Measurements from ENCODE around the gene DLG2.

DLG2 gene

DNA sequence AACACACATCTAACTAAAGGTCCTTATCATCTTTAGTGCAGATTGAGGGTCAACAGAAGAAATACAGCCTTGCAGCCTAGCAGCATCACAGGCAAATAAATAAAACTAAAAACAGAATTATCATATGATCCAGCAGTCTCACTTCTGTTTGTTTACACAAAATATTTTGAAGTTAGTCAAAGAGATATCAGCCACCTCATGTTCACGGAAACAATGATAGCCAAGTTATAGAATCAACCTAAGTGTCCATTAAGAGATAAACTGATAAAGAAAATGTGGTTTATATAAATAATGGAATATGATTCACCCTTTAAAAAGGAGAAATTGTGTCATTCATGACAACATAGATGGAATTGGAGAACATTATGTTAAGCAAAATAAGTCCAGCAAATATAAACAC is 1602.9 kb downstream of the DLG2 start:
- Mint-ChIP-seq H3K4me3 (no peak overlapping the region), H3K4me1 (no peaks in the 10 kb centered on the region), H3K27ac (no peak overlapping the region), H3K27me3 (no peaks in the 10 kb centered on the region), H3K9me3 (peaks cover 0 to 1% of the 10 kb centered on the region in 2 donors), H3K36me3 (no peaks in the 10 kb centered on the region)
- ATAC-seq (replicated peaks), result no peak
- DNase-seq, result no peak

- H3K9me3 Mint-ChIP-seq, result no peaks in the 10 kb centered on the region
- no peaks in the 10 kb centered on the region for H3K27me3 Mint-ChIP-seq
- H3K4me3 Mint-ChIP-seq, result no peak overlapping the region
- no peaks in the 10 kb centered on the region for H3K36me3 Mint-ChIP-seq
- no peaks in the 10 kb centered on the region for H3K4me1 Mint-ChIP-seq
- ATAC-seq (replicated peaks) (no peak), DNase-seq (no peak)
- no peak overlapping the region for H3K27ac Mint-ChIP-seq
Measured at GRCh38 chr11:84022695-84023094, 1604.4 kb downstream of the DLG2 start.

DNA sequence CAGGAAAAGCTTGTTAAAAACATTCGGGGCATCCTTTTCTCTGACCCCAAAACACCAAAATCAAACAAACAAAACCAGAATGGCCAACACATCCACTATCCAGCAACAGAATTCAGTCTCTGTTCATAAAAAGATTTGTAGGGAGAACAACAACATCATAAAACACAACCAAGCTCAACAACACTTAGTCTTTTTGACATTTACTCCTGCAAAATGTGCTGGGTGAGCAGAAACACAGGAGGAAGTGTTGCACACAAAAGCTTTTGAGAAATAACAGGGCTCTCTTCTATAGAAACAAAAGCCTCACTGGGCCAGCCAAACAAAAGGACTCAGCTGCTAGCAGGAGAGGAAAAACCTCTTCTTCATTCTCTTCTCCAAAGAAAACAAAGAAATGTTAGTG is 1604.9 kb downstream of the DLG2 start:
- H3K36me3 Mint-ChIP-seq, result no peaks in the 10 kb centered on the region

GRCh38 chr11:84021291-84021690 is 1605.9 kb downstream of the DLG2 start:
- H3K4me3 Mint-ChIP-seq, result no peak overlapping the region
- ATAC-seq (replicated peaks), result no peak
- no peaks in the 10 kb centered on the region for H3K4me1 Mint-ChIP-seq
- no peaks in the 10 kb centered on the region for H3K9me3 Mint-ChIP-seq
- no peaks in the 10 kb centered on the region for H3K36me3 Mint-ChIP-seq
- DNase-seq, result no peak
- H3K27me3 Mint-ChIP-seq, result no peaks in the 10 kb centered on the region
- H3K27ac Mint-ChIP-seq, result no peak overlapping the region

More for the DNA sequence above, 1604.9 kb downstream of the DLG2 start:
- Mint-ChIP-seq H3K9me3 (no peaks in the 10 kb centered on the region), H3K27me3 (no peaks in the 10 kb centered on the region), H3K27ac (no peak overlapping the region), H3K4me3 (no peak overlapping the region), H3K4me1 (no peaks in the 10 kb centered on the region)
- no peak for DNase-seq
- ATAC-seq (replicated peaks), result no peak

GRCh38 chr11:84019571-84020194 is 1607.5 kb downstream of the DLG2 start:
- Mint-ChIP-seq H3K4me3 (no peak overlapping the region), H3K27me3 (no peaks in the 10 kb centered on the region), H3K36me3 (no peaks in the 10 kb centered on the region), H3K27ac (no peak overlapping the region), H3K9me3 (no peaks in the 10 kb centered on the region), H3K4me1 (no peaks in the 10 kb centered on the region)
- DNase-seq (no peak), ATAC-seq (replicated peaks) (no peak)

GRCh38 chr11:84014539-84014938 is 1612.6 kb downstream of the DLG2 start:
- Mint-ChIP-seq H3K4me3 (no peak overlapping the region), H3K4me1 (no peaks in the 10 kb centered on the region), H3K36me3 (no peaks in the 10 kb centered on the region), H3K27ac (no peak overlapping the region), H3K27me3 (no peaks in the 10 kb centered on the region), H3K9me3 (no peaks in the 10 kb centered on the region)
- ATAC-seq (replicated peaks) (no peak), DNase-seq (no peak)

DNA sequence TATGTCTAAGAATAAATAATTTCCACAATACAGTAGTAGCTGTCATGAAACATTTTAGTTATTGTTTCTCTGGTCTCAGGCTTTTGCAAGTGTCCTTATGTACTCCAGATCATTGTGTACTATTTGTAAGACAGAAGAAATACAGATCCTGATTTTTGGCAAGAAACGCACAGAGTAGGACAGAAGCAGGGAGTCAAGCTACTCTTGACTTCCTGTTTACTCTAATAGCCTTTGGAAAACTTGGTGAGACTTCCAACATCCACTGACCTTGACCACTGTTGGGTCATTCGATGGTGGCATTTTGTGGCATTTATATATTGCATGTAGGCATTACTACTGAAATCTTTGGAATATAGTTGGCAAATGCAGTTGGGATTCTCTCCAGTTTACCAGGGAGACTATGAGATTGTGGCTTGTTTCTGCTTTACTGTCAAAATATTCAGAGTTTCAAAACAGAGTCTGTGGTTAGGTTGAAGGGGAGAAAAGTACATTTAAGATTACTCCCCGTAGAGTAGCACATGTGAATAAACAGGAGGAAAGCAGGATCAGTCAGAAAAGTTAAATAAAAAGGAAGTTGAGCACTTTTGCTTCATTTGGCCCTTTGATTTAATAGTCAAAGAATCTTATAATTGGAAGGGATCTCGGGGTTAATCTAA is 1614.8 kb downstream of the DLG2 start:
- no peak overlapping the region for H3K27ac Mint-ChIP-seq
- no peaks in the 10 kb centered on the region for H3K36me3 Mint-ChIP-seq
- no peak overlapping the region for H3K4me3 Mint-ChIP-seq
- no peaks in the 10 kb centered on the region for H3K4me1 Mint-ChIP-seq
- ATAC-seq (replicated peaks), result no peak
- H3K9me3 Mint-ChIP-seq, result no peaks in the 10 kb centered on the region
- no peak for DNase-seq
- no peaks in the 10 kb centered on the region for H3K27me3 Mint-ChIP-seq

GRCh38 chr11:84003181-84003580 is 1624.0 kb downstream of the DLG2 start:
- Mint-ChIP-seq H3K36me3 (peaks cover 0 to 4% of the 10 kb centered on the region in 2 donors), H3K9me3 (peaks cover 40 to 46% of the 10 kb centered on the region in 2 donors), H3K4me3 (no peak overlapping the region), H3K27ac (no peak overlapping the region), H3K27me3 (no peaks in the 10 kb centered on the region), H3K4me1 (no peaks in the 10 kb centered on the region)
- DNase-seq (no peak), ATAC-seq (replicated peaks) (no peak)

DNA sequence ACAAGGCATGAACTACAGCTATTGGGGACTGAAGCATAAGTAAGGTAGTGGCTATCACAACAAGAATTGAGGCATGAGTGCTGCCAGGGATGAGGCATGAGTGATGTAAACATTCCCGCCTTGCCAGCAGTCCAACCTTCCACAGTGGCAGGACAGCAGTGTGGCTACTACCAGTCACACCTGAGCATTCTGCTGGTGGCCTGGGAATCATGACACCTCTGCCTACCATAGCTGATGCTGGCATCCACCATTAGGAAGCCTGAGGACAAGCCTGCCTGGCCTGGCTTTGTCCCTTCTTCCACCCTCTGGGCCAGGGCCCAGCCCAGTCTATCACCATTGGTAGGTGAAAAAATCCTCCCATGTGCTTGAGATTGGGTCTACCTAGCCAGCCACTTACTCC is 1628.2 kb downstream of the DLG2 start:
- H3K36me3 Mint-ChIP-seq, result peaks cover 0 to 4% of the 10 kb centered on the region in 2 donors
- no peak overlapping the region for H3K27ac Mint-ChIP-seq
- no peak for ATAC-seq (replicated peaks)
- no peaks in the 10 kb centered on the region for H3K4me1 Mint-ChIP-seq
- H3K4me3 Mint-ChIP-seq, result no peak overlapping the region
- no peaks in the 10 kb centered on the region for H3K27me3 Mint-ChIP-seq
- peaks cover 30 to 36% of the 10 kb centered on the region in 2 donors for H3K9me3 Mint-ChIP-seq
- DNase-seq, result no peak

- H3K36me3 Mint-ChIP-seq, result no peaks in the 10 kb centered on the region
- ATAC-seq (replicated peaks), result no peak
- H3K27me3 Mint-ChIP-seq, result no peaks in the 10 kb centered on the region
Measured at GRCh38 chr11:83990160-83990733, 1636.9 kb downstream of the DLG2 start.

DNA sequence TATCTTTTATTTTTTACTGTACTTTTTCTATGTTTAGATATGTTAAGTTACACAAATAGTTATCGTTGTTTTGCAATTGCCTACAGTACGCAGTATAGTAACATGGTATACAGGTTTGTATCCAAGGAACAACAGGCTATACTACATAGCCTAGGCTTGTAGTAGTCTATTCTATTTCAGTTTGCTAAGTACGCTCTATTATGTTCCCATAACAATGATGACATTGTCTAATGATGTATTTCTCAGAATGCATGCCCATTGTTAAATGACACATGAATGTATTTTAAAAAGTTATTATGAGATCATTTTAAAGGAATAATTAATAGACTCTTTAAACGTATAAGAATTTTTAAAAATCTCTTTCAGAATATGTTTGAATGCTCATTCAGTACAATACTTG is 1644.3 kb downstream of the DLG2 start:
- DNase-seq, result no peak
- Mint-ChIP-seq H3K27ac (no peak overlapping the region), H3K4me3 (no peak overlapping the region), H3K4me1 (no peaks in the 10 kb centered on the region), H3K36me3 (no peaks in the 10 kb centered on the region), H3K27me3 (no peaks in the 10 kb centered on the region), H3K9me3 (peaks cover 0 to 4% of the 10 kb centered on the region in 2 donors)
- no peak for ATAC-seq (replicated peaks)

More at GRCh38 chr11:83990160-83990733, 1636.9 kb downstream of the DLG2 start:
- Mint-ChIP-seq H3K4me3 (no peak overlapping the region), H3K9me3 (peaks cover 0 to 4% of the 10 kb centered on the region in 2 donors), H3K27ac (no peak overlapping the region), H3K4me1 (no peaks in the 10 kb centered on the region)
- no peak for DNase-seq

DNA sequence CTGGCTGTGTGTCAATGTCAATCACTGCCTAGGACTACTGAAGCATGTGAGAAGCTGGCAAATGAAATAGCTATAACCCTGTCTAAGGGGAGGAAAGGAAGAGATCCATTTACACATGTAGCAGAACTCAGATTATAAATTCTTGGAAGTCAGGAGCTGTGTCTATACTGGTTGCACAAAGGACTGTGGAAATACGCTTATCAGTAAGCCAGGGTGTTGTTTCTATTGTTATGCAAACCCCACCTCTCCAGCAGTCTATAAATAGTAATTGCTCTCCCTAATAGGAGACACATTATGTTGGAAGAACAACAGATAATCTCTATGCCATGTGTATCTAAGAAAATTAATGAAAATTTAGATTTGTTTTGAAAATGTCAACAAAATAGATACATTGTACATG is 1647.6 kb downstream of the DLG2 start:
- Mint-ChIP-seq H3K4me1 (no peaks in the 10 kb centered on the region), H3K27ac (no peak overlapping the region), H3K9me3 (no peaks in the 10 kb centered on the region), H3K4me3 (no peak overlapping the region), H3K36me3 (no peaks in the 10 kb centered on the region), H3K27me3 (no peaks in the 10 kb centered on the region)
- no peak for DNase-seq
- ATAC-seq (replicated peaks), result no peak

GRCh38 chr11:83978942-83979341 is 1648.2 kb downstream of the DLG2 start:
- Mint-ChIP-seq H3K9me3 (no peaks in the 10 kb centered on the region), H3K4me3 (no peak overlapping the region), H3K36me3 (no peaks in the 10 kb centered on the region), H3K4me1 (no peaks in the 10 kb centered on the region), H3K27ac (no peak overlapping the region), H3K27me3 (no peaks in the 10 kb centered on the region)
- DNase-seq (no peak), ATAC-seq (replicated peaks) (no peak)

DNA sequence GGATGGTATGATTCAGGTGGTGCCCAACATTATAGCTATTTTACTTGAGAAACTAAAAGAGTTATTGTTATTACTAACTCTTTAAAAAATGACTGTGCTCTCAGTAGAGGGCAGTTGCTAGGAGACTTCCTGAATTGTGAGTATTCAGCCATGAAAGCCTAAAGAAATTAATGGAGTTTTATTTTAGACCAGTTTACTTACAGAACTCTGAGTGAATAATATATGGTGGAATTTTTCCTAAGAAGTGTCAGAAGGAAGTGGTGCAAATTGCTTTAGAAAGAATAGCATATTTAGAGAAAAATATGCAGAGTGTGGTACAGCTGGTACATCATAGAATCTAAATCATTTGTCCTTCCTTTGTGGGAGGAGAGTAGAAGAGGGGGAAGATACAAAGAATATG is 1651.1 kb downstream of the DLG2 start:
- no peak overlapping the region for H3K27ac Mint-ChIP-seq
- no peak for ATAC-seq (replicated peaks)
- H3K36me3 Mint-ChIP-seq, result no peaks in the 10 kb centered on the region
- H3K4me3 Mint-ChIP-seq, result no peak overlapping the region
- no peaks in the 10 kb centered on the region for H3K27me3 Mint-ChIP-seq
- DNase-seq, result no peak
- H3K4me1 Mint-ChIP-seq, result no peaks in the 10 kb centered on the region
- no peaks in the 10 kb centered on the region for H3K9me3 Mint-ChIP-seq

DNA sequence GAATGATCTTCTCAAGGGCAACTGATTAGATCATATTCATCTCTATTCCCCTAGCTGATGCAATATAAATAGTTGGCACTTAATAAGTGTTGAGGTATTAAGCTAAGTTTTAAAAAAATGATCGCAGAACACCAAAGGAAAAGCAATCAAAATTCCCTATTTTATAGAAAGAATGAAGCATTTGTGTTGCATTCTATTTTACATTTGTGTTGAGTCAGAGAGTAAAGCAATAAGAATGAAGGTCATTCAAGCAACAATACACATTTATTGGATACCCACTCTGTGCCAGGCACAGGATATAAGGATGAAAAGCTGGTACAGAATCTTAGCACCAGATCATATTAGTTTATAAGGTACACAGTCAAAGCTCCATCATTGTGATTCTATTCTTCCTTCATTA is 1654.6 kb downstream of the DLG2 start:
- Mint-ChIP-seq H3K4me3 (no peak overlapping the region), H3K9me3 (no peaks in the 10 kb centered on the region), H3K27me3 (no peaks in the 10 kb centered on the region), H3K36me3 (no peaks in the 10 kb centered on the region), H3K4me1 (no peaks in the 10 kb centered on the region), H3K27ac (no peak overlapping the region)
- ATAC-seq (replicated peaks), result no peak
- no peak for DNase-seq

All from stimulated activated naive B cell treated with anti-CD40 and anti-IgM and Interleukin-4, amounts not matched to agents 10 μg/mL and 1 μg/mL and 100 μg/mL, for 72 hours (primary cell).